Adipose tissue (tissue), 3 donors: Measurements from ENCODE around the gene USP13. TPM values are rescaled to one million over a fixed set of nuclear protein-coding genes. Genes with fewer than 3 reads are reported as not detected.
"Not testable (repeated sequence)": the region's sequence is repeated elsewhere in the genome, so short reads cannot be mapped to it uniquely, and the experiment has no call there.

Experiments used
- H3K27ac ChIP-seq: one replicate; pipeline ENCODE4 v1.5.1; 2013; ENCODE audit warnings: low read depth, low read length
- WGBS, 3 donors: extraction: QIAGEN DNeasy Blood & Tissue Kit; methylation state at CpG; one replicate each; pipeline ENCODE4 v1.1.7; 2013; 5-methylcytosine and 5-hydroxymethylcytosine counted together
- polyA plus RNA-seq, 3 donors: library from polyadenylated mRNA; stranded (reverse); fragments of 200-250 nt; gene quantifications; one replicate each; pipeline ENCODE4 v1.2.3, GENCODE V29; 2013
- donor health status: healthy with polysubstance abuse.
- donor health status: Bipolar disorder and iron deficiency.
- donor health status: healthy.

Gene USP13, protein sequence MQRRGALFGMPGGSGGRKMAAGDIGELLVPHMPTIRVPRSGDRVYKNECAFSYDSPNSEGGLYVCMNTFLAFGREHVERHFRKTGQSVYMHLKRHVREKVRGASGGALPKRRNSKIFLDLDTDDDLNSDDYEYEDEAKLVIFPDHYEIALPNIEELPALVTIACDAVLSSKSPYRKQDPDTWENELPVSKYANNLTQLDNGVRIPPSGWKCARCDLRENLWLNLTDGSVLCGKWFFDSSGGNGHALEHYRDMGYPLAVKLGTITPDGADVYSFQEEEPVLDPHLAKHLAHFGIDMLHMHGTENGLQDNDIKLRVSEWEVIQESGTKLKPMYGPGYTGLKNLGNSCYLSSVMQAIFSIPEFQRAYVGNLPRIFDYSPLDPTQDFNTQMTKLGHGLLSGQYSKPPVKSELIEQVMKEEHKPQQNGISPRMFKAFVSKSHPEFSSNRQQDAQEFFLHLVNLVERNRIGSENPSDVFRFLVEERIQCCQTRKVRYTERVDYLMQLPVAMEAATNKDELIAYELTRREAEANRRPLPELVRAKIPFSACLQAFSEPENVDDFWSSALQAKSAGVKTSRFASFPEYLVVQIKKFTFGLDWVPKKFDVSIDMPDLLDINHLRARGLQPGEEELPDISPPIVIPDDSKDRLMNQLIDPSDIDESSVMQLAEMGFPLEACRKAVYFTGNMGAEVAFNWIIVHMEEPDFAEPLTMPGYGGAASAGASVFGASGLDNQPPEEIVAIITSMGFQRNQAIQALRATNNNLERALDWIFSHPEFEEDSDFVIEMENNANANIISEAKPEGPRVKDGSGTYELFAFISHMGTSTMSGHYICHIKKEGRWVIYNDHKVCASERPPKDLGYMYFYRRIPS
- 1 to 10 TPM; 2.6 to 5.3 (median 5.3) TPM for polyA plus RNA-seq

DNA sequence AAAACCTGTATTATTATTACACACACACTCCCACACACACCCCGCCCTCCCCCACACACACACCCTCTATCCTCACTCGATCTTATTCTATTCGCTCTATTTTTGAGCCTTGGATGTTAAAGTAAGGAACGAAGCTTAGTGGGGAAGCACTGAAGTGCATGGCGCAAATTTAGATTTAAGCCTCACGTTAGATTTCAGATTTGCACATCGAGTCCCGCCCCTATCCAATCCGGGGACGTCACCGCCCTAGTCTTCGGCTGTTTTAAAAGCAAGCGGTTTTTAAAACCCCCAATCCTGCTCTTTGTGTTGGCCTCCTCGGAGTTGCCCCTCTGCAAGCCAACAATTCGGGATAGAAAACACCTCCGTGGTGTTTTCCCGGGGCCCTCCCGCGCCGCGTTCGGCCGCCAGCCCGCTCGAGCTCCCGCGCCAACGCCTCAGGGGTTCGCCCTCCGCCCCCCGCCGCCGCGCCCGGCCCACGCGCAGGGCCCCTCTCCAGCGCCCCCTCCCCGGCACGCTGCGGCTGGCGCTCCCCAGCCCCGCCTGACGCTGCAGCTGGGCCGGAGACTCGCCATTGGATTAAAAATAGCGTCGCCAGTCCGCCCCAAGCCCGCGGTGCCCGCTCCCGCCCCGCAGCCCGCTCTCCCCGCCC is at the start of gene USP13:
USP13 (plus strand) TSS at position 594 of the 649 bp plus-strand sequence. CDS start 186 bp downstream, outside the sequence.
- H3K27ac ChIP-seq = peak within 1 kb of the TSS; percentile 35
- 0 to 1% (median 1%) methylated on average over 49 to 56 of the region's 56 CpGs for WGBS, 3 donors

DNA sequence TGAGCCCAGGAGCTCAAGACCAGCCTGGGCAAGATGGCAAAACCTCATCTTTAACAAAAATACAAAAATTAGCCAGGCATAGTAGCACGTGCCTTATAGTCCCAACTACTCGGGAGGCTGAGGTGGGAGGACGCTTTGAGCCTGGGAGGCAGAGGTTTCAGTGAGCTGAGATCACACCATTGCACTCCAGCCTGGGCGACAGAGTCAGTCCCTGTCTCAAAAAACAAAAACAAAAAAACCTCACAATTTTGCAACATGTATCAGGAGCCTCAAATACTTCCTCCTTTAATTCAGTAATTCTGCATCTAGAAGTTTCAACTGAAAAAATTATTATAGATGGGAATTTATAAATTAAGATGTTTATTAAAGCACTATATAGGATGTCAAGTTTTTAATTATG is 49.5 kb upstream of the USP13 start:
- no peak overlapping the region for H3K27ac ChIP-seq
- 66 to 83% (median 68%) methylated on average over 4 of the region's 4 CpGs for WGBS, 3 donors

DNA sequence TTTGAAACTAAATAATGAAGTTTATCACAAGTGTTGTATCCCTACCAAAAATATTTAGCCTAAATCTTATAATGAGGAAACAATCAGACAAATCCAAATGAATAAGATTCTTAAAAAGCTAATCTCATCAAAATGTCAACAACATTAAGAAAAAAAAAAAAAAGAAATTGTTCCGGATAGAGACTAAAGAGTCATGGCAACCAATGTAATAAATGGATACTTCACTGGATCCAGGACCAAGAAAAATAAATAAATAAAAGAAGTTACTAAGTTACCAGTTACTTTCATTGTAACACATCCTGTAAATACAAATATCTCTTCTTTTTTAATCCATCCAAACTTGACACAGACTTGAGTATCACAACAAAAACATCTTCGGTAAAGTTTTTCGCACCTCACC is 49.0 kb upstream of the USP13 start:
- WGBS, 3 donors = 0 to 2% (median 1%) methylated on average over 3 of the region's 3 CpGs
- no peak overlapping the region for H3K27ac ChIP-seq

DNA sequence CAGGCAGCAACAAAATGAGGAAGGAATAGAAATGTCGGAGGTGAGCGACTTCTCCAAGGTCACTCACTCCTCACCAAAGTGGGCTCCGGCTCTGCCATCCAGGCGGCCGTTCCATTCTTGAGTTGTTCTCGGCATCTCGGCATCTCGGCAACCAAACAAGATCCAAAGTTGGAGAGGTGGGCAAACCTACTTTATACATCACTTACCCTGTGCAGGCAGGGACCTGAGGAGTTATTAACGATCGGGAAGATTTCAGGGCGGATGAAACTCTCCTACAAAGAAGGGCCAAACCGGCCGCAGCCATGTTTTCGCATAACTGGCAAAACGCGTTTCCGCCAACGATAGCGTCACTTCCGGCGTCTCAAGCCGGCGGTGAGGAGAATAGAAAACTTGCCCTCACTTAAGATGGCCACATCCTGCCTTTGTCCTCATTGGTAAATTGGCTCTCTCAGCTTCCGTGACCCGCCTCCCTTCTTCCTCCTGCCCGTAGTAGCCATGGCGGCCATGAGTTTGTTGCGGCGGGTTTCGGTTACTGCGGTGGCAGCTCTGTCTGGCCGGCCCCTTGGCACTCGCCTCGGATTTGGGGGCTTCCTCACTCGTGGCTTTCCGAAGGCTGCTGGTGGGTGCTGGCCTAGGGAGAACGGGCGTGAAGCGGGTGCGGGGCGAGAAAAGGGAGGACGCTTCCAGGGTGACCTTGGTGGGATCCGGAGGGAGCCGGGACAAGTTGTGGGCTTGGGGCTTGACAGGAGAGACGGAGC is 48.3 kb upstream of the USP13 start, which contains the start of the genes MRPL47 and NDUFB5:
MRPL47 (minus strand) TSS at position 318 of the 758 bp plus-strand sequence; CDS start at position 304, 14 bp downstream.
NDUFB5 (plus strand) TSS at position 474 of the 758 bp plus-strand sequence; CDS start at position 496, 22 bp downstream.
- no peak within 1 kb of the TSS for H3K27ac ChIP-seq
- 0% methylated on average over 45 of the region's 45 CpGs for WGBS, 3 donors

DNA sequence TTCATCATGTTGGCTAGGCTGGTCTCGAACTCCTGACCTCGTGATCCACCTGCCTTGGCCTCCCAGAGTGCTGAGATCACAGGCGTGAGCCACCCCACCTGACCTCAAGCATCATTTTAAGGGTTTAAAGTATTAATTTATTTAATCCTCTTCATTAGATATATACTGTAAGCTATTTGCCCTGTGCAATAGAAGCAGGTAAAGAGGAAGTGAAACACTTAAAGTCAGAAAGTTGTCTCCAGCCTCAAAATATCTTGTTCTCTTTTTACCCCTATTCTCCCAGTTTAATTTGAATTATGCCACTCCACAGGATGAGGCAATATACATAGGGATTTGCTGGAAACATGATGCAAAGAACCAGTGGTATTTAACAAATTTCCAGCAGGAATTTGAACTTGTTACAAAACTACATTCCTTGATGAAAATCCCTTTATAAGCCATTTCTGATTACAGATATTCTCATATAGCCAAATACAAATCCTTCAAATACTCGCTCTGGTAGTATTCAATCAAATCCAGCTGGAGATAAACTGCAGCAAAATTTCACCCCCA is 46.2 kb upstream of the USP13 start:
- no peak overlapping the region for H3K27ac ChIP-seq
- 94 to 95% (median 95%) methylated on average over 4 of the region's 4 CpGs for WGBS, 3 donors

DNA sequence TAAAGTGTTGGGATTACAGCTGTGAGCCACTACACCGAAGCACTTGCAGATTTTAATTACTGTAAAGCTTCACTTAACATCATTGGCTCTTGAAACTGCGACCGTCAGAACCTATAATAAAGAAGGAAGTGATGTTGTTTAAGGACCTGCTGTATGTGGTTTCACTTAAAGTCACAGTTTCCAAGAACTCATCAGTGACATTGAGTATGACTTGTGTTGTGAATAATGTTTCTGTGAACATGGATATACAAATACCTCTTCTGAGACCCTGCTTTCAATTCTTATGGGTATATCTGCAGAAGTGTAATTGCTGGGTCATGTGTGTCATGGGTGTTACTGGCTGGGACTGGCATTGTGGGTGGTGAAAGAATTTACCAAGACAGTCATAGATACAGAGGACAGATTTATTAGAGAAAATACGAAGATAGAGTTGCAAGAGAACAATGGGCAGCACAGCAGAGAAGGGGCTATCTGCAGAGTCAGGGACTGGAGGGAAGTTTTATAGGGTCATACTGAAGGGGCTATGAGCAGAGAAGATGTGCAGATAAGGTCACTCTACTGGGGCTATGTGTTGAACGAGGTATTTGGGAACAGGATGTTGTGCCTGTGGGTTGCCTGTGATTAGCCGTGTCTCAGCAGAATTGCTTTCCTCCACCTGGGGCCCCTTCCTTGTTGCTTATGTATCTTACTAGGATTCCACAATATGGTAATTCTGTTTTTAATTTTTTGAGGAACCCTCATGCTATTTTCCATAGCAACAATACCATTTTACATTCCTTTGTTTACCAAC is 43.7 kb upstream of the USP13 start:
- WGBS, 3 donors = 50 to 64% (median 61%) methylated on average over 6 of the region's 6 CpGs

DNA sequence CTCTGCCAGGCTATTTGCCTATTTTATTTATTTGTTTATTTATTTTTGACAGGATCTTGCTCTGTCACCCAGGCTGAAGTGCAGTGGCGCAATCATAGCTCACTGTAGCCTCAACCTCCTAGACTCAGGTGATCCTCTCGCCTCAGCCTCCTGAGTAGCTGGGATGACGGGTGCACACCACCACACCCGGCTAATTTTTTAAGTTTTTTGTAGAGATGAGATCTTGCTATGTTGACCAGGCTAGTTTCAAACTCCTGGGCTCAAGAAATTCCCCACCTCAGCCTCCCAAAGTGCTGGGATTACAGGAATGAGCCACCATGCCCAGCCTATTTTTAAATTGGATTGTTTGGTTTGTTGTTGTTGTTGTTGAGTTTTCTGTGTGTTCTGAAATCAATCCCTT is 42.8 kb upstream of the USP13 start:
- 94 to 98% (median 96%) methylated on average over 4 of the region's 4 CpGs for WGBS, 3 donors
- H3K27ac ChIP-seq = no peak overlapping the region

More for the DNA sequence above, 43.7 kb upstream of the USP13 start:
- H3K27ac ChIP-seq = no peak overlapping the region

DNA sequence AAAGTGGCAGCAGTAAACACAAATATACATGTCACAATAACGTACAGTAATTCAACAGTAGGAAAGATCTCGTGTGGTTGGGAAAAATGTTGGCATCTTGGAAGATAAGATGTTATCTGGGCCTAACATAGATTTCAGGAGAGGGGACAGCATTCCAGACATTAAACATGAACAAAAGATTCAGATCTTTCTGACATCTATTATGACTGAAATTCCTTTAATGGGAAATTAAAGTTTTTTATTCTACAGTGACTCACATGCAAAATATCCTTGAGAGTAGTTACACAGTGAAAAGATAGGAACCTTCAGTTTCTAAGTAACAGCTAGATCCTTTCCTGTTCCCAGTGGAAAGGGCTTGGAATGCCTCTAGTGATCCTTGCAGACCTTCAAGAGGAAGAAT is 39.0 kb upstream of the USP13 start:
- no peak overlapping the region for H3K27ac ChIP-seq
- 36 to 77% (median 69%) methylated on average over 2 of the region's 2 CpGs for WGBS, 3 donors

DNA sequence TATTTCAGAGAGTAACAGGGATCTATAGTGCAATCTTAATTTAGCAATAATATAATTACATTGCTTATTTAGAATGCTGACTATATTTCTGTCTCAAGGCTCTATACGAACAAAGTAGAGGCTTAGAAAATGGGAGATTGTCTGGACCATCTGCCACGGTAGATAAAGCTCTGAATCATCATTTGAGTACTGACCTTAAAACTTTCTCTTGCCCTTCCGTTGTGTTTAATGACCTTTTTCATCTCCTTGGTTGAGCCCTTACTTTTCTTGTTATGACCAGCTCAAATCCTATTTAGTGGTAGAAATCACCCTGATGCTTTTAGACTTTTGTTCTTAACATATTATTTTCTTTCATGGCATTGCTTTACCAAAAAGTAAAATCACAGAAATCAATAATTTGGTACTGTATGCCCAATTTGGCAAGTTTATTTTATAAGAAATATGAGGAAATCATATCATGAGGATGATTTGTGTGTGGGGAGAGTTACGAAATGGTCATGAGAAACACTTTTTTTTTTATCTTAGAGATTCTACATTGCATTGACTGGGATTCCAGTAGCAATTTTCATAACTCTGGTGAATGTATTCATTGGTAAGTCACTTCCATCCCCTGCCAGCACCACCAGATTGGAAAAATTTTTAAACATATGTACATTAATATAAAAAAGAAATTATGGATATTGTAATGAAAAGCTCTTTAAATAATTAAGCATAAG is 37.2 kb upstream of the USP13 start:
- 77 to 82% (median 80%) methylated on average over 4 of the region's 4 CpGs for WGBS, 3 donors
- H3K27ac ChIP-seq = no peak overlapping the region

DNA sequence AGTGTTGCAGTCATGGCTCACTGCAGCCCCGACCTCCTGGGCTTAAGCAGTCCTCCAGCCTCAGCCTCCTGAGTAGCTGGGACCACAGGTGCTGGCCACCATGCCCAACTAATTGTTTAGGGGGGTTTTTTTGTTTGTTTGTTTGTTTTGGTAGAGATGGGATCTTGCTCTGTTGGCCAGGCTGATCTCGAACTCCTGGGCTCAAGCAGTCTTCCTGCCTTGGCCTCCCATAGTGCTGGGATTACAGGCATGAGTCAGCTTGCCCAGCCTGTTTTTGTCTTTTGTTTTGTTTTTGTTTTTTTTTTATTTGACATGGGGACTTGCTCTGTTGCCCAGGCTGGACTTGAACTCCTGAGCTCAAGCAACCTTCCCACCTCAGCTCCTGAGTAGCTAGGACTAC is 30.8 kb upstream of the USP13 start:
- H3K27ac ChIP-seq = no peak overlapping the region
- 95 to 98% (median 96%) methylated on average over 2 of the region's 2 CpGs for WGBS, 3 donors

DNA sequence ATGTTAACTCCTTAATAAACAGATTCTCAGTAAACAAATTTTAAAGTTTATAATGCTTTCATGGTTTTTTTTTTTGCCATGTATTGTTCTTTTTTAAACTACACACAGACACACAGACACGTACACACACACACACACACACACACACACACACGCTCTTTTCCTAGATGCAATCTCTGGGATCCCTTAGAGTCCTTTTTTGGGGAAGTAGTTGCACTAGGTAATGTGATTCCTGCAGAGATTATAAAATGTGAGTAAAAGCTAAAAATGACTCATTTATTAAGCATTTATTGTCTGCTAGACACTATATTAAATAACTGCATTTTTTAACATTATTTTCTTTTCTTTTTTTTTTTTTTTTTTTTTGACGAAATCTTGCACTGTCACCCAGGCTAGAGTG is 28.4 kb upstream of the USP13 start:
- WGBS, 3 donors = 78 to 88% (median 81%) methylated on average over 3 of the region's 3 CpGs
- no peak overlapping the region for H3K27ac ChIP-seq

DNA sequence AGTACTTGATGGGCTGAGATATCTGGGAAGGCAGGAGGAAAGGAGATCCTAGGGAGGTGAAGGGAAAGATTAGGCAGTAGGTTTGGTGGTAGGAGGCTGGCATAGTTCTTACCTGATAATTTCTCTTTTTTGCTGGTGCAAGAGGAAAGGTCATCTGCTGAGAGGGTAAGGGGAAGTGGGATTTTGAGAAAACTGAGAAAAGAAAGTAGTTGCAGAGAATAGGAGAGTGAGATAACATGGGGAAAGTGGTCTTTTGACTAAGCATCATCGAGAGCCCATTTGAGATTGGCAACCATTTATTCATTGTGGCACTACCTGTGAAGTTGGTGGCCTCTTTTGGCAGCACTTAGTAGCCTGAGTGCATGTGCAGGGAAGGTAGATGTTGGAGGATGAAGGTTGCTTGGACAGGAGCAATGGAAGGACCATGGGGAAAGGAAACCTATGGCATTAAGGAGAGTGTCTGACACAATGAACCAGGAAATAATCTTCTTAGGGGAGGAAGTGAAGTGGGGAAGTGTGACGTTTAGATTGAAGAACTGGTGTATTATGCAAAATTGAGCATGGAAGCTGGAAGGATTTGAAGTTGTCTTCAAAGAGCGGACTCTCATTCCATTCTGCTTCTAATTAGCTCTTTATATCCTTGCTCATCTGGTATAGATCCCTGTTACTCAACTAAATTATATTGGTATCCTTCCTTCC is 21.9 kb upstream of the USP13 start:
- WGBS, 3 donors = 69 to 82% (median 74%) methylated on average over 3 of the region's 3 CpGs

DNA sequence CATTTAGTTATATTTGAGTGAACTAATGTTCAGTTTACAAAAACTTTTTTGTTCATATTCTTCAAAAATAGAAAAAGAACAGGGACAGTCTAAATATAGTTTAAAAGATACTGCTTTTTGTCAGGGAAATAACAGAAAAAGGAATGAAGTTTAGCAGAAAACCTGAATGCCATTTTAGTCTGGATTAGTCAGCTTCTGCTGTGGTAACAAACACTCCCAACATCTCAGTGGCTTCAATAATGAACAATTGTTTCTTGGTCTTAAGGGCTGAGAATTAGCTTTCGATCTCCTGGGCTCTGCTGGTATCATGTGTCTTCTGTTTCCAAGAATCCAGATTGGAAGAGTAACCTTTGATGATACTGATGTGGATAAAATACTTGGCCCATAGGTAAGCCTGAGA is 12.4 kb upstream of the USP13 start:
- no peak overlapping the region for H3K27ac ChIP-seq
- 94 to 97% (median 95%) methylated on average over 1 of the region's 1 CpG for WGBS, 3 donors

More for the DNA sequence above, 21.9 kb upstream of the USP13 start:
- H3K27ac ChIP-seq = no peak overlapping the region

DNA sequence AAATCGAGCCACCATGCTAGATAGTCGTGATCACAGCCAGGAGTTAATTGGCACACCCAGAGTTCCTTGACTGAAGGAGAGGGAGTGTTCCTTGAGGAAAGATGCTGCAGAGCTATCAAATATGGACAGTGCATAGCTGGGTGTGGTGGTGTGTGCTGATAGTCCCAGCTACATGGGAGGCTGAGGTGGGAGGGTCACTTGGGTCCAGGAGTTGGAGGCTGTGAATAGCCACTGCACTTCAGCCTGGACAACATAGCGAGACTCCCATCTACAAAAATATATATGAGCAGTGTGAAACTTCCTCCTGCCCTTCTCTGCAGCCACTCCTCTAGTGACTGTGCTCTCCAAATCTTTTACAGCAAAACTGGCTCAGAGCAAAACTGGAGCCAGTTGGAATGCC is 10.0 kb upstream of the USP13 start:
- no peak overlapping the region for H3K27ac ChIP-seq
- WGBS, 3 donors = 86 to 91% (median 87%) methylated on average over 3 of the region's 3 CpGs

DNA sequence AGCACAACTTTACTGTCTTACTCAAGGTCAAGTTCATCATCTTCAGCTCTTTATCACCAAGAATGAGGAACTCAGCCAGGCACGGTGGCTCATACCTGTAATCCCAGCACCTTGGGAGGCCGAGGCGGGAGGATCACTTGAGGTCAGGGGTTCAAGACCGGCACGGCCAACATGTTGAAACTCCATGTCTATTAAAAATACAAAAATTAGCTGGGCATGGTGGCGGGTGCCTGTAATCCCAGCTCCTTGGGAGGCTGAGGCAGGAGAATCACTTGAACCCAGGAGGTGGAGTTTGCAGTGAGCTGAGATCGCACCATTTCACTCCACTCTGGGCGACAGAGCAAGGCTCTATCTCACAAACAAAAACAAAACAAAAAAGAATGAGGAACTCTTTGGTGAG is 9.0 kb upstream of the USP13 start:
- H3K27ac ChIP-seq = not testable (repeated sequence)
- WGBS, 3 donors = 90 to 96% (median 93%) methylated on average over 8 of the region's 8 CpGs

DNA sequence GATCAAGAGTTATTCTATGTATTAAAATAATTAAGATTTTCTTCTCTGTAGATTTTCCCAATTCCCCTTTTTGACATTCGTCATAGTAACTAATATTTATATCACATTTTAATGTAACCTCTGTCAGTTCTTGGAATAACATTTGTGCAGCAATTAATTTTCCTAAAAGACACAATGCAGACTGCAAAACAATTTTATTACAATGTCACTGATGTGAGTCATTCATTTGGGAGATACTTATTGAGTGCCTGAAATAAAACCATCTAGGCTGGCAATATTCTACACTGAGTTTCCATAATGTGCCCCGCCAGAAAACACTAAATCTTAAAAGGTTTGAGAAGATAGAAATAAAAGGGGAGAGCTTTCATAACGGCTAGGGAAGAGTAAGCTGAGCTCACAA is 6.7 kb upstream of the USP13 start:
- 80 to 92% (median 83%) methylated on average over 3 of the region's 3 CpGs for WGBS, 3 donors
- H3K27ac ChIP-seq = no peak overlapping the region
